HG02840 (cell line): ENCODE data around the gene PLA2G12A.

Experiments
- ATAC-seq: cut with Tn5 transposase; IDR thresholded peaks from one replicate; pipeline ENCODE4 v1.9.1; 2021; ENCODE audit warnings: mild to moderate bottlenecking, moderate library complexity, moderate number of reproducible peaks; ENCODE audit not compliant: unreplicated experiment, low FRiP score

PLA2G12A gene

DNA sequence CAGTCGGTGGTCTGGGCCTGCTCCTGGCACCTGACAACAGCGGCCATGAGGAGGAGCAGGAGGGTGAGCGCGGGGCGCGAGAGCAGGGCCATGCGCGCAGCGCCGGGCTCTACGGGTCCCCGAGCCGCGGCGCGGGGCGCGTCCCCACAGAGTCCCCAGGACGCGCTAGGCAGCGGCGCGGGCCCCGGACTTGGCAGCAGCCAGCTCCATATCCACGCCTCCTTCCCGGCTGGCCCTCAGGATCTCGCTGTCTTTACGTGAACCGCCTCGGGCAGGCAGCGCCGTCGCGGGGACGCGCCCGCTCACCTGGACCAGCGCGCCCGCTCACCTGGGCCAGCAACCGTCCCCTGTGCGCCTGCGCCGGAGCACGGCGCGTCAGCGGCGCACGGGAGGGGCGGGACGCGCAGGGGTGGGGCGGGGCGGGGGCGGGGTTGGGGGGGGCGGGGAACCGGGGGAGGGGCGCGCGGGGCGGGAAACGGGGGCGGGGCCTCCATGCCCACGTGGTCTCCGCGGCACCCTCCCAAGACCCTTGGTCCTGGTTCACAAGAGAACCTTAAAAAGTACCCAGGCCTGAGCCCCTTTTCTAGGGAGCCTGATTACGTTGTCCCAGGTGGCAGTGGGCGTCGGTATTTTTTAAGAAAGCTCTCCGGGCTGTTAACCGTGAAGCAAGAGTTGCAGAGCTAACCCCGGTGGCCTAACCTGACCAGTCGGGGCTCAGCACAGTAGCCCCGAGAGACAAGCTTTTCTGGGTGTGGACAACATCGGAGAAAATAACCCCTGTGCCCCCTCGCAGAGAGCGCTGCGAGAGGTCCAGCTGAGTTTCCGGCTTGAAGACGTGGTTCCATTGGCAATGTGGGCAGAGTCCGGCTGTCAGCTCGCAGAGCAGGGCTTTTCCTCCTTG lies at the start of gene PLA2G12A:
PLA2G12A (minus strand) TSS at position 353 of the 901 bp plus-strand sequence; CDS start at position 92, 261 bp downstream.
- ATAC-seq = peak; percentile 88

GRCh38 chr4:109764789-109765402 lies 35.0 kb upstream of the PLA2G12A start:
- no peak for ATAC-seq

GRCh38 chr4:109764376-109764775 lies 34.5 kb upstream of the PLA2G12A start:
- ATAC-seq = no peak

GRCh38 chr4:109760682-109761081 lies 30.8 kb upstream of the PLA2G12A start:
- ATAC-seq = no peak

DNA sequence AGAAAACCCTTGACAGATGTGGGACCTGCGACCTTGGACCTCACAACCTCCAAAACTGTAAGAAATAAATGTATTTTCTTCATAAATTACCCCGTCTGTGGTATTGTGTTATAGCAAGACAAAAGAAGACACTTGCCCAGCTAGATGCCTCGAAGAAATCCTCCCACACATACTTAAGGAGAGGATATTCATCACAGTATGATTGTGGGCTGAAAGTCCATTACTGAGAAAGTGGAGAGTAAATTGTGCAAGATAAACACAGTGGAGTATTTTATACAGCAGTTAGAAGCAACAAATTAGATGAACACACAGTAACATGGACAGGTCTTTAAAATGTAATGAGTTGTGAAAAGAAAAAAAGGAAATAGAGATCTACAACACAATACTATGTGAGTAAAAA lies 25.8 kb upstream of the PLA2G12A start:
- ATAC-seq = no peak

- ATAC-seq = no peak
Measured at GRCh38 chr4:109754093-109754857, 24.4 kb upstream of the PLA2G12A start.

- ATAC-seq = no peak
Measured at GRCh38 chr4:109752525-109752924, 22.7 kb upstream of the PLA2G12A start.

DNA sequence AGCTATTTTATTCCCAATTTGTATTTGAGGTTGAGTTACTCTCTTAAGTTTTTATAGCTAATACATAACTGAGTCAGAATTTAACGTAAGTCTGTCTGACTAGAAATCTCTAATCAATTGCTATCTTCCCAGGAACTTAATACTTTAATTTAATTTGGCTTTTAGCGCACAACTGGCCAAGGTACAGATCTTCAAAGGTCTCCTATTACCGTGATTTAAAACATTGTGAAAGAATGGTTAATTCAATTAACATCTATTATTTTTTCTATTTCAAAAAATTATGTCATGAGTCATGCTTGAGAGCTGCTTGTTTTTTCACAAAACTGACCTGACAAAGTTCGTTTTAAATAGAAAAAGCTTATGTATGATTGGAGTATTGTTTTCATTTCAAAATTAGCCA lies 22.0 kb upstream of the PLA2G12A start:
- no peak for ATAC-seq

GRCh38 chr4:109750652-109751244 lies 20.9 kb upstream of the PLA2G12A start:
- no peak for ATAC-seq

DNA sequence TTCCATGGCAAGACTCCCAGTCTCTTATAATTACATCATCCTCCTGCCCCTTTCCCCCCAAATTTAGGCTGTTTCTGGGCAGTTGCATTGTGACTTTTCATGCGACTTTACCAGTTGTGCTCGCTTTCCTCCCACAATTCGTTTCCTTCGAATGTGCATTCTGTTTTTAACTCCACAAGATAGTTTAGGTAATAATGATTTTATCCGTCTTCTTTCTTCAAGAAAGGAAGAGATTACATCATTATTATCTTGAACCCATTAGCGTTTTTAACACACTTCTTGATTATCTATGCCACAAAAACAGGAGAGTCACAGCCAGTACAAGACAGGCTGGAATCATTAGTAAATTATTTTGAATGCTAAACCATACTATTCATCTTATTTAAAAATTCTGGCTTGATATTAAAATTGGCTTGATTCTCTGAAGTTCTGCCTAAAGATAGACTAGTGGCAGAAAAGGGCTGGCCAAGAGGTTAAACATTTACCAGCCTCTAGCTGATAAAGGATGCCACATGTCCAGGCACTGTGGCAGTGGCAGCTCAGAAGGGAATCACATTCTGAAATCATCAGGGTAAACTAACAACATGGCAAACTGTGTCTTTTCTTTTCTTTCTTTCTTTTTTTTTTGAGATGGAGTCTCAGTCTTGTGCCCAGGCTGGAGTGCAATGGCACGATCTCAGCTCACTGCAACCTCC lies 19.7 kb upstream of the PLA2G12A start:
- no peak for ATAC-seq

DNA sequence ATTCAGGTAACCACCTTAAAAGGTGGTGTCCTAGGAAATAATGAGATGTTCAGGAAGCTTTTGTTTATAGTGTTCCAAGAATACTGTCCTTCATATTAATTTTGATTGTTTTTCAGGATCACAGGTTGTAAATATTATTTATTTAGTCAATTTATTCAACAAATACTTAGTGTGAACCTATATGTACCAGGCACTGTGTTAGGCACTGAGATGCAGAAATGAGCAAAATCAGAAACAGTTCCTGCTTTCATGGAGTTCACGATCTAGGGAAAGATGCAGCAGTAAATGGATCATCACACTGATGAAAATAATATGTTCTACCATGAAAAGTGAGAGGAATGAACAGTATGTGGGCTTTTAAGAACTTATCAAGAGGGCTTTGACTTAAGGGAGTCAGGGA lies 18.2 kb upstream of the PLA2G12A start:
- ATAC-seq = no peak

DNA sequence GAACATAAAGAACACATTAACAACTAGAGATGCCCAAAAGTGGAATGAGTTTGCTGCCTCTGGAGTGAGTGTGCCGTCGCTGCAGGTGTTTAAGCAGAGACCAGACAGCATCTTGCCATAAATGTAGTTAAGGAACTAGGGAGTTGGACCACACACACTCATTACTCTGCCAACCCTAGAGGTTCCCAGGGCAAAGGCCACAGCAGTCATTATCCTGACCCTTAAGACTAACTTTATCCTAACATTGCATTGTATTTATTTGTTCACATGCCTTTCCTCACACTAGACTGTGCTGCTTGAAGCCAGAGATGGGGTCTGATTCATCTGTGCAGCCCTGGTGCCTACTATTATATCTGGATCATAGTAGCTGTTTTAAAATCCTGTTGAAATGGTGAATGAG lies 16.9 kb upstream of the PLA2G12A start:
- no peak for ATAC-seq

- ATAC-seq = no peak
Measured at GRCh38 chr4:109745830-109746229, 16.0 kb upstream of the PLA2G12A start.

DNA sequence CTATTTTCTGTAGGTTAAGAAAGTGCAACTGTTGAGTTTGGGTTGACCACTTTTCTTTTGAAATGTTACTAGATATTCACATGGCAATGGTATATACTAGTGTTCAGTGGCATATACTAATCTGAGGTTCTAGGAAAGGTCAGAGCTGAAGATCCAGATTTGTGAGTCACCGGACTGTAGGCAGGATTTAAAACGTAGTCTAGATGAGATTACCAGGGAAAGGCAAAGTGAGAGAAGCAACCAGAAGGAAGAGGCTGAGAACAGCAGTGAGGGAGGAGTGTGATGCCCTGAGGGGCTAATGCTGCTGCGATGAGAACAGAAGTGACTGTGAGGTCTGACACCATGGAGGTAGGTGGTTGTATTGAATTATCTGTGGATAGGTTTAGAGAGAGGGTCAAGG lies 9.7 kb upstream of the PLA2G12A start:
- no peak for ATAC-seq

- ATAC-seq = no peak
Measured at GRCh38 chr4:109738104-109738872, 8.4 kb upstream of the PLA2G12A start.

GRCh38 chr4:109735566-109736365 lies 5.9 kb upstream of the PLA2G12A start:
- no peak for ATAC-seq

- no peak for ATAC-seq
Measured at GRCh38 chr4:109733728-109734127, 3.9 kb upstream of the PLA2G12A start.
